Right renal pelvis (tissue), 4 donors: Measurements from ENCODE around the gene AP5S1. TPM values are rescaled to one million over a fixed set of nuclear protein-coding genes. Genes with fewer than 3 reads are reported as not detected.

Source experiments
- DNase-seq, 4 donors: peaks; one replicate each; pipeline ENCODE4 v3.0.0-alpha.2; 2013; ENCODE audit warnings: low read depth in 4 of 4, low spot score in 3 of 4, missing footprints in 1 of 4
- polyA plus RNA-seq, 4 donors: library from polyadenylated mRNA; unstranded; fragments of 120-200 nt; gene quantifications; one replicate each; pipeline ENCODE4 v1.2.1, GENCODE V29; 2013; ENCODE audit not compliant: insufficient read length in 4 of 4

The AP5S1 gene
- 10 to 100 TPM in 2 of 4 donors, 1 to 10 TPM in 2; 8.5 to 11.3 (median 9.9) TPM for polyA plus RNA-seq

DNA sequence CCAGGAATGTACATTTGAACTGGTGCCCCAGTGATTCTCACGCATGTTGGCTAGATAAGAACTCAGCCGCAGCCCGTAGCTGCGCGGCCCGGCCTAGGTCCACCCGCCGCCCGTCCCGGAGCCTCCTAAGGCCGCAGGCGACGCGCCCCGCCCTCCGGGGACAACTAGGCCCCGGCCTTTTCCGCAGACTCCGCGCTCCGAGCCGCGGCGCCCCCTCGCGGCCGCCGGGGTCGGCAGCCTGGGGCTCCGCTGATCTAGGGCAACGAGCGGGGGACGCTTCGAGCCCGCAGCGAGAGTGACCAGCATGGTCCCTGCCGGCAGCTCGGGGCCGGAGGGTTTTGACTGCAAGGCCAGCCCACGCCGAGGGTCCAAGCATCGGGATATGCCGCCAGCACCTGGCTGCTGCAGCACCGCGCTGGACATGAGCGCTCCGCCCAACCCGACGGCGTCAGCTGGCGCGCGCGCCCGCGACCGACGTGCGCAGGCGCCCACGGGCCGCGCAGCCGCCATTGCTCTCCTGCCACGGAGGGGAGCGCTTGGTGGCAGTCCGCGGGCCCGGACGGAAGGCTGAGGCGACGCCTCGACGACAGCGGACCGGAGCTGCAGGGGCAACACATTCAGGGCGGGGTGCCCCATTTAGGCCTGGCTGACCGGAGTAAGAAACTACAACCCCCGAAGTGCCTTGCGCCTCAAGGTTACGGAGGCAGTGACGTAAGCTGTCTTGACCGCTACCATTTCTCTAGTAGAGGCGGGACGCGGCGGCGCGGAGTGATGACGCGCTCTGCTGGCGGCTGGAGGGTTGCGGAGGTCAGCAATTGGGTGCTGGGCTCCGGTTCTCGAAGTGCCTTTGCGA, at the start of gene AP5S1:
Gene AP5S1, plus strand, starts transcription at position 500 of the 853 bp plus-strand sequence. CDS start 1,571 bp downstream, outside the sequence.
- DNase-seq, result peak; percentile 91 to 99 (median 94)

DNA sequence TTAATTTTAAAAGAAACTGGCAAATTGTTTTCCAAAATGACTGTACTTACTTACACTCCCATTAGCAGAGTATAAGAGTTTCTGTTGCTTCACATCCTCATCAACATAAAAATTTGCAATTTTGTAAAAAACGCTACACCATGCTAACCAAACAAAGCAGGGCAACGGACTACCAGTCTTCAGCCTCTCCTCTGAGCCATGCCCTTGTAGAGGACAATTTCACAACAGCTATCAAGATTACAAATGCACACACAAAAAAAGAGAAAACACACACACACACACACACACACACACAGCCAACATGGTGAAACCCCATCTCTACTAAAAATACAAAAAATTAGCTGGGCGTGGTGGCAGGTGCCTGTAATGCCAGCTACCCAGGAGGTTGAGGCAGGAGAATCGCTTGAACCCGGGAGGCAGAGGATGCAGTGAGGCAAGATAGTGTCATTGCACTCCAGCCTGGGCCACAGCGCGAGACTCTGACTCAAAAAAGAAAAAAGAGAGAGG, 48.7 kb upstream of the AP5S1 start:
- DNase-seq, result no peak

GRCh38 chr20:3775457-3776108, 44.8 kb upstream of the AP5S1 start:
- no peak for DNase-seq

DNA sequence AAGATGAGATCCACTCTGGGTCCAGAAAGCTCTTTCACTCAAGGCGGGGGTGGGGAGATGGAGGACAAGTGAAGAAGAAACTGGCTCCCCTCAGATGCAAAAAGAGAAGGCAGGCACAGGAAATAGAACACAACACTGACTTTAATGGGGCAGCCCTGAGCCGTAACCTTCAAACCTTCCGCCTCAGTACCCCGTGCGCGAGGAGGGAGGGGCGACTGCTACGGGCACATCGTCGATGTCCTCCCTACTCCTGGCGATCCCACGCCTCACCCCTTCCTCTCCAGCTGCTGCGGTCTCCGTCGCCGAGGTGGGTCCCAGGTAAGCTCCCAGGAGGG, 43.0 kb upstream of the AP5S1 start:
- no peak for DNase-seq

GRCh38 chr20:3777716-3778629, 42.4 kb upstream of the AP5S1 start:
- DNase-seq, result no peak

GRCh38 chr20:3778976-3779375, 41.4 kb upstream of the AP5S1 start:
- no peak for DNase-seq

DNA sequence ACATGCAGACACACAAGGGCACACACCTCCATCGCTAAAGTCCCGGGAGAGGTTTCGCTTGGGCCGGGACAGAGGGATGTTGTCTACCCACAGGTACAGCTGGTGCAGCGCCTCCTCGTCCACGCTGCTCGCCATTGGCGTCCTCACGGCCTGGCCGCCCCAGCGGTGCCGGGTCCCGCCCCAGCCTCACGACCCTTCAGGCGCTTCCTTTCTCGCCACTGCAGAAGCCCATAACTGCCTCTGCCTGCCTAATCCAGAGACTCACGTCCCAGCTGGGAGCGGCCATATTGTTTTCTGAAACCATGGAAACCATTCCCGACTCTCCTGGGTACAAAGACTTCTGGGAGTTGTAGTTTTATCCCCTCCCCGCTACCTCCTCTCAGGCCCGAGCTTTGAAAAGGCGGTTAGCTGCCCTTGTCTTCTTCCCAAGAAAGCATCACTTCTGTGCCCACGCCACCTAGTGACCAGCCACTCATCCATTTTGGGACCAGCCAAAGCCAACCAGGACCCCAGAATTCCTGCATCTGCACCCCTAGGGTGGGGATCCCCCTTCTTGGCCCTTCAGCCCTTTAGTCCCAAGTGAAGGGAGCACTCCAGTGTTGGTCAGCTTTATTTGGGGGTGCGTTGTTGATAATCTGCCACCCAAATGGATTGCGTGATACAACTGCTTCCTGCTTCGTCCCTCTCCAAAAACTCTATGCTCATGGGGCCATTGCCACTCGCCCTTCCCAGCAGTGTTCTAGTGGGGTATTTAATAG, 39.0 kb upstream of the AP5S1 start, which contains the start of gene SPEF1:
Gene SPEF1, minus strand, starts transcription at position 296 of the 758 bp plus-strand sequence. Its CDS starts 161 bp downstream, at position 135.
- peak in 3 of 4 donors; percentile 86 to 91 (median 89) for DNase-seq

DNA sequence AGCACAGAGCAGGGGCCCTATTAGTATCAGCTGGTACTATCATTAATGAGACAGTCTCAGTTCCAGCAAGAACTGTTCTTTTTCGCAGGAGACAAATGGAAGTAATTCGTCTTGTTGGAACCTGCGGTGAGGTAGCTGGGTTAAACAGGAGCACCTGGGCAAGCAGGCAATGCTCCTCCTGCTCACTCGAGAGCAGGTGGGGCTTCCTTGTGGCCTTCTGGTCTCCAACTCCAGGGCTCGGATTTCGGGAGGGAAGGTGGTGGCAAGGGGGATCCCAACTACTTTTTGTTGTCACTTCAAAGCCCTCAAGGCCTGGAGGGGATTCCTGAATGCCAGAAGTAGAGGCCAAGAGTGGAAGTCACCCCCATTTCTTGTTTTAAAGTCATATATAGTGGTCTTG, 37.8 kb upstream of the AP5S1 start:
- no peak for DNase-seq

DNA sequence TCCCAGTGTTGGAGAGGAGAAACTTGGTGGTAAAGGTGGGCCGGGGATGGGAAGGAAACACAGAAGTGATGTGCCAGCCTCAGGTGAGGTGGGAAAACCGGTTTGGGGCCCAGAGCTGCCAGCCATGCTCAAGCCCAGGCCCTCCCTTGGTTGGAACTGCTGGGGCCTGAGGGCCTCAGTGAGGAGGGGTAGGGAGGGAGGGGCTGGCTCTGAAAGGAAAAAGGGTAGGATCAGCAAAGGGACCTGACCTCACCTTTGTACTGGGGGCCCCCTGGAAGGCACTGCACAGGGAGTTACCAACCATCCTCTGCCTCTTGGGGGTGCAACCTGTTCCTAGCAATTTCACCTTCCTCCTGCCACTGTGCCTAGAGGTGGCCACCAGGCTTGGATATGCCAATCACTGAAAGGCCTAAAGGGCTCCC, 37.3 kb upstream of the AP5S1 start:
- DNase-seq, result no peak

DNA sequence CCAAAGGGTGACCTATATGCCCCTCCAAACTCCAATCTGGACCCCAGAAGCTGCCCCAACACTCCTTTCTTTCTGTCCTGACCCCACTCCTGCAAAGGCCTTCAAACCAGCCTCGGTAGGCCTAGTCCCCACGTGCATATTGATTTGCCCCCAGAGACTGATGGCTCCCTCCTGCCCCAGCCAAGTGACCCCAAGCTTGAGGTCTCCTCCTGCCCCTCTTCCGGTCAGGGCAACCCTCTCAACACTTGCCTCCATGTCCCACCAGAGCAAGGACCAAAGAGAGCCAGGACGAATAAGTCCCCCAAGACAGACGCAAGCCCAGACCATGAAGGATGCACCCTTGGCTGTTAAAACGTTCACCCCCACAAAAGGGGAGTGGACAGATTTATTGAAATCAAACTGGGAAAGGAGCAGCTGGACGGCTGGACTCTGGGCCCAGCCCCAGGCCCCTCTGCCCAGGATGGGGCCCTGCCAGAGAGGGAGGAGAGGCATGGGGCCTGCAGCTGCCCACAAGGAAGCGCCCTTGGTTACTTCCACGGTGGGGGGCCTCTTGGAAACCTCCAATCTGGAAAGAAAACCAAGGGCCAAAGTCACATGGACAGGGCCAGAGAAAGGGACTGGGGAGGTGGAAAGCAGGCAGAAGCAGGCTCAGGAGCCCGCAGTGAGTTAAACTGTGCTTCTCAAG, 36.7 kb upstream of the AP5S1 start:
- DNase-seq, result no peak

DNA sequence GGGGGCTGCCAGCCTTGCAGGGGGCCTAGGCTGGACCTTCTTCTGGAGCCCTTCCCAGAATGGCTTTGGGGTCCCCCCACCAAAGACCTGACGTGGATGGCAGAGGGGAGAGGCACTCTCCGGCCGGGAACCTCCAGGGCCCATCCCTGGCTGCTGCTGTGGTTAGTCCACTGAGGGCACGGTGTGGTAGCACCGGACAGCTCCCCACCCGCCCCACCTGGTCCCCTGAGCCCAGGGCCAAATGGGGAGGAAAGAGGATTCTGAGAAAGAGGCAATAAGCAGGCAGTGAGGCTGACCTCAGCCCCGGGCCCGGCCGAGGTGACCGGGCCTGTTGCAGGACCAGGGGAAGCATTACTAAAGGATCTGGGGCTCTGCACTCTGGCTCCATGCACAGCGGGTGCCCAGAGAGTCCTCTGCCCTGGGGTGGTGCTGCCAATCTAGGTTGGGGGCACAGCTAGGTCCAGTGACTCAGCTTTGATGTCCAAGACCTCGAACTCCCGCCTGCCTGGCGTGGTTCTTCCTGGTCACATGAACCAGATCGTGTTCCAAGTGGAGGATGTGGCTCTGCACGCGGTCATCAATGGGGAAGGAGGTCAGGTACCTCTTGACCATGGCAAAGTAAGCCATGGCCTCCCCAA, 36.0 kb upstream of the AP5S1 start:
- DNase-seq, result no peak

DNA sequence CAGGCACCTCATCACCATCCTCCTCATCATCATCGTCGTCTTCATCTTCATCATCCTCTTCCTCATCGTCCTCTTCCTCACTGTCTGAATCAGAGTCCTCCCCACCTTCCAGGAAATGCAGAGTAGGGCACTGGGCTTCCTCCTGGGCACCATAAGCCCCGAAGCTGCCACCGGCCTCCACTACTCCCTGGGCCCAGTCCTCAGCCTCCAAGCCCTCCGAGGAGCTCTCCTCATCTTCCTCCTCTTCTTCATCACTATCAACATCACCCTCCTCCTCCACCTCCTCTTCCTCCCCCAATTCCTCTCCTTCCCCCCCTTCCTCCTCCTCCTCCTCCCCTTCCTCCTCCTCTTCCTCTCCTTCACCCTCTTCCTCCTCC, 35.5 kb upstream of the AP5S1 start:
- no peak for DNase-seq

DNA sequence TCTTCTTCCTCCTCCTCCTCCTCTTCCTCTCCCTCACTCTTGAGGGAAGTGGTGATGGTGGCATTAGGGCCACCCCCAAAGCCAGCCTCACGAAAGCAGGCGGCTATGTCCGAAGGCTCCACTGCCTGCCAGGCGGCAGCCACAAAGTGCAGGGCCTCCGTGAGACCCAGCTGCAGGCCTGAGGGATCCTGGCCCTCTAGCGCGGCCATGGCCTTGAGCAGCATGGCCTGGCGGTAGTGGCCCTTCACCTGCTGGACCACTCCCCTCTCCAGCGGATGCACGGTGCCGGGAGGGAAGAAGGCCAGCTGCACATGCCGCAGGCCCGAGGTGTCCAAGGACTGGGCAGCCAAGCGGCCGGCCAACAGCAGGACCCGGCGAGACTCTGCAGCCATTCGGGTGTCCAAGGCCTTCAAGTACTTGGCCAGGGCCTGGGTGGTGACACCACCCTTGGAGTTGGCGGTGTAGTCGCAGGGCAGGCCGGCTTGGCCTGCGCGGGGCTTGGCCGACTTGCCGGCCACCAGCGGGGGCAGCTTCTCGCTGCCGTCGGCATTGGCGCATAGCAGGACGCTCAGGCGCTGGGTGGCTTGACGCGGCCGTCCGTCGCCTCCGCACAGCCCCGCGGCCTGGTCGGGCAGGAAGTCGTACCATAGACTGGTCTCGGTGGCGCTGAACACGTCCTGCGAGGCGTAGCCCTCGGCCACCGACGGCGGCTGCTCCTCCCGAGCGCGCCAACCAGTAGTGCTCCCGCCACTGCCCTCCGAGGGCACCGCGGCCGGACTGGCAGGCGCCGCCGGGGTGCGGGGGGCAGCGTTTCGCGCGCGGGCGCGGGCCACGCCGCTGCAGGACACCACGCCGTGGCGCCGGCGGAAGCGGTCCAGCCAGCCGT, 34.9 kb upstream of the AP5S1 start:
- DNase-seq, result no peak

- DNase-seq, result no peak
These were observed 34.2 kb upstream of the AP5S1 start for GRCh38 chr20:3786126-3786484.

DNA sequence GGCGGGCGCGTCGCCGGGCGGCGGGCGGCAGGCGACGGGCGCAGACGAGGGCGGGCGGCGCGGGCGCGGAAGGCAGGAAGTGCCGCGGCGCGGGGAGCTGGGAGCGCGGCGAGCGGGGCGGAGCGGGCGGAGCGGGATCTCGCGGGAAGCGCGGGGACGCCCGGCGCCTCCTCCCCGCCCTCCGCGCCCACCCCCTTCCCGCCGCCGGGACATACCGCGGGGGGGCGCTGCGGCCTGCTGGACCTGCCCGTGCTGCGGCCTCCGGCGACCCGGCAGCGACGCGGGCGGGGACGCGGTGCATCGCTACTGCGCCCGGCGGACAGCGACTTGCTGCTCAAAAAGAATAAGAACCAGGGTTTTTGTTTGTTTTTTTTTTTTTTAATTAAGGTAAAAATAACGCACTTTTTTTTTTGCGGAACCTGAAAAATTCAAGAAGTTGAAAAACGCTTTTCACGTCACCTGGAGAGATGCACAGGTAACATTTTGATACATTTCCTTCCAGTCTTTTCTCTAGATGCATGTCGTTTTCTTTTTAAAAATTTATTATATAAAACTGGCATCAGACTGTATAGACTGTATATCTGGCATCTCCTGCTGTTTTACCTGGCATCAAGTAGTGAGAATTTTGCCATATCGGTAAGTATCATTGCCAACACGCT, 33.6 kb upstream of the AP5S1 start, which contains the start of gene CENPB:
Gene CENPB, minus strand, starts transcription at position 76 of the 659 bp plus-strand sequence. CDS start 257 bp downstream, outside the sequence.
- DNase-seq, result peak in 1 of 4 donors; percentile 73

DNA sequence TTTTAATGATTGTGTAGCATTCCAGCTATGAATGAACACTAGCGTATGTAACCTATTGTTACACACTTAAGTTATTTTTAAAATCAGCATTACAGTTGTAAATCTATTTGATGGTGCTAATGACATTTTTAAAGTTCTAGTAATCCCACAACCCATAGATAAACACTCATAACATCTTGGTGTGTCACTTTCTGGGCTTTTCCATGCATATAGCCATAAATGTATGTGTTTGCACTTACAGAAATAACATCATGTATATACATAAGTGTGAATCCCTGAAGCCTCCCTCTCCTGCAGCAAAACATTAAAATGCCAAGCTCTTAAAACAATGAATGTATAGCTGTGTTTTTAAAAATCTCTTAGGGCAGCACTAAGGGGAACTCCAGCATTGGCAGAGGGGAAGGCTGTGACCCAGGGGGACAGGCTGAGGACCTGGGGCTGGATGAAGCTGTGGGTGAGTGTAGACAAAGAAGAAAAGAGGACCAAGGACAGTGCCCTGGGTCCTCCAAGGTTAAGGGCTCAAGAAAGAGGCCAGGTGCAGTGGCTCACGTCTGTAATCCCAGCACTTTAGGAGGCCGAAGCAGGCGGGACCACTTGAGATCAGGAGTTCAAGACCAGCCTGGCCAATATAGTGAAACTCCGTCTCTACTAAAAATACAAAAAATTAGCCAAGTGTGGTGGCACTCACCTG, 32.9 kb upstream of the AP5S1 start:
- no peak for DNase-seq
